Heart left ventricle (tissue), 13 donors: ENCODE results near the gene FBLN2.

Experiments
- POLR2A ChIP-seq, 2 donors: fragments of 450-650 bp; IDR thresholded peaks; one replicate each; pipeline ENCODE4 v1.6.1; 2017; ENCODE audit warnings: antibody characterized with exemption in 2 of 2, mild to moderate bottlenecking in 2 of 2, moderate library complexity in 2 of 2
- TF ChIP-seq, protein P1 (sequence below), 12 donors: fragments of 200-600 bp; sonication (generic) in 4 of 12; IDR thresholded peaks; one replicate each; pipeline versions ENCODE4 v1.5.0 to v1.8.0; 2018 to 2022; ENCODE audit warnings: antibody characterized with exemption in 12 of 12, mild to moderate bottlenecking in 5 of 12
- donor health status: ischemic (EF 13 %, LVEDD 7.1; RV severe dilation, severe dysfunction).
- donor health status: DM: no; HTN: yes; CAD: no.
- donor health status: DM: no; HTN: no; CAD: no.
- donor health status: ischemic (EF 25% LVEDD 6.9; RV normal size, moderate dysfunction).
- donor health status: ischemic (EF 25% LVEDD 5.7; RV mildly dilated, moderate dysfunction).
- donor health status: ischemic (EF 35%, LVEDD 5.7; RV mildly dilated, moderate dysfunction).
- donor health status: nonischemic (EF 11% LVEDD 7.7; RV severe dilation, severe dysfunction).
- donor health status: DM: yes; HTN: yes; CAD: no.
- donor health status: PGD.
- donor health status: ischemic (EF 29% LVEDD 5.4; RV normal size, mild dysfunction).
- donor health status: nonischemic (EF 23%, LVEDD 6.1; RV moderate dilation, normal function).

DNA sequence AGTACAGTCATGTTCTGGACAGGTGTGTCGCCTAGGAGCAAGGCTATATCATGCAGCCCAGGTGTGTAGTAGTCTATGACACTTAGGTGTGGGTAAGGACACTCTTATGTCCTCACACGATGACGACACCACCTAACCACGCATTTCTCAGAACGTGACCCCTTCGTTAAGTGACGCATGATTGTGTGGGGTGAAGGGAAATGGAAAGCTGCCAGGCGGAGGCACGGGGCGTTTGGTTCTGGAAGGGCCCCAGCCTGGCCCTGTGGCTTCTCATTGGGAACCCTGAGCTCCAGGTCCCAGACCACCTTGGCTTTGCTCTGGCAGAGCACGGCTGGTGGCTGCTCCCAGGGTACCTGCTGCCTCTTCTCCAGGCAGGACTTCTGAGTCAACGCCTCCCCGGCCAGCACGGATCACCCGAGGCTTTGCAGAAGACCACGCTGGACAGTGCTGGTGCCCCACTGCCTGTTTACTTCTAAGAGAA is 39.3 kb downstream of the FBLN2 start:
- TF ChIP-seq, protein P1, sequence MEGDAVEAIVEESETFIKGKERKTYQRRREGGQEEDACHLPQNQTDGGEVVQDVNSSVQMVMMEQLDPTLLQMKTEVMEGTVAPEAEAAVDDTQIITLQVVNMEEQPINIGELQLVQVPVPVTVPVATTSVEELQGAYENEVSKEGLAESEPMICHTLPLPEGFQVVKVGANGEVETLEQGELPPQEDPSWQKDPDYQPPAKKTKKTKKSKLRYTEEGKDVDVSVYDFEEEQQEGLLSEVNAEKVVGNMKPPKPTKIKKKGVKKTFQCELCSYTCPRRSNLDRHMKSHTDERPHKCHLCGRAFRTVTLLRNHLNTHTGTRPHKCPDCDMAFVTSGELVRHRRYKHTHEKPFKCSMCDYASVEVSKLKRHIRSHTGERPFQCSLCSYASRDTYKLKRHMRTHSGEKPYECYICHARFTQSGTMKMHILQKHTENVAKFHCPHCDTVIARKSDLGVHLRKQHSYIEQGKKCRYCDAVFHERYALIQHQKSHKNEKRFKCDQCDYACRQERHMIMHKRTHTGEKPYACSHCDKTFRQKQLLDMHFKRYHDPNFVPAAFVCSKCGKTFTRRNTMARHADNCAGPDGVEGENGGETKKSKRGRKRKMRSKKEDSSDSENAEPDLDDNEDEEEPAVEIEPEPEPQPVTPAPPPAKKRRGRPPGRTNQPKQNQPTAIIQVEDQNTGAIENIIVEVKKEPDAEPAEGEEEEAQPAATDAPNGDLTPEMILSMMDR (IDR thresholded peaks at IDR 0.05): no peak
- TF ChIP-seq POLR2A (IDR thresholded peaks at IDR 0.05): no peak
